Right lung (tissue), 5 donors: ENCODE measurements around the gene FAM120B. TPM values are rescaled to one million over a fixed set of nuclear protein-coding genes. Genes with fewer than 3 reads are reported as not detected.

Source experiments
- DNase-seq, 2 donors: peaks; one replicate each; pipeline ENCODE4 v3.0.0-alpha.2; 2013
- polyA plus RNA-seq, 5 donors: library from polyadenylated mRNA; unstranded; fragments of 120-200 nt; gene quantifications; one replicate each; pipeline versions ENCODE4 v1.2.1 to v1.2.3, GENCODE V29; 2013; ENCODE audit warnings: inconsistent platforms in 1 of 5, low replicate concordance in 1 of 5; ENCODE audit not compliant: insufficient read length in 5 of 5, insufficient read depth in 1 of 5

Gene FAM120B
- polyA plus RNA-seq, 5 donors = 27.2 to 39.8 (median 35.4) TPM

- DNase-seq = no peak
These were observed 49.1 kb downstream of the FAM120B start for GRCh38 chr6:170355661-170356060.

- DNase-seq = no peak
These were observed 51.3 kb downstream of the FAM120B start for GRCh38 chr6:170357812-170358211.

- DNase-seq = no peak
These were observed 51.9 kb downstream of the FAM120B start for GRCh38 chr6:170358496-170358895.

- no peak for DNase-seq
These were observed 53.9 kb downstream of the FAM120B start for GRCh38 chr6:170360476-170360875.

GRCh38 chr6:170361335-170361734 is 54.8 kb downstream of the FAM120B start:
- DNase-seq = no peak

GRCh38 chr6:170362121-170362520 is 55.6 kb downstream of the FAM120B start:
- DNase-seq = no peak

GRCh38 chr6:170363255-170363654 is 56.7 kb downstream of the FAM120B start:
- no peak for DNase-seq

GRCh38 chr6:170365121-170365520 is 58.6 kb downstream of the FAM120B start:
- DNase-seq = no peak

GRCh38 chr6:170365593-170365992 is 59.0 kb downstream of the FAM120B start:
- no peak for DNase-seq

- no peak for DNase-seq
These were observed 59.8 kb downstream of the FAM120B start for GRCh38 chr6:170366248-170366960.

GRCh38 chr6:170367241-170367640 is 60.7 kb downstream of the FAM120B start:
- DNase-seq = peak; percentile 68 to 72

- DNase-seq = no peak
These were observed 62.0 kb downstream of the FAM120B start for GRCh38 chr6:170368544-170368943.

- no peak for DNase-seq
These were observed 62.8 kb downstream of the FAM120B start for GRCh38 chr6:170369403-170369802.

- no peak for DNase-seq
These were observed 63.9 kb downstream of the FAM120B start for GRCh38 chr6:170370416-170370815.

- no peak for DNase-seq
These were observed 64.5 kb downstream of the FAM120B start for GRCh38 chr6:170371080-170371479.

- no peak for DNase-seq
These were observed 65.0 kb downstream of the FAM120B start for GRCh38 chr6:170371588-170371987.

- DNase-seq = no peak
These were observed 66.1 kb downstream of the FAM120B start for GRCh38 chr6:170372380-170373325.

GRCh38 chr6:170374571-170375444 is 68.2 kb downstream of the FAM120B start:
- no peak for DNase-seq

- DNase-seq = no peak
These were observed 69.1 kb downstream of the FAM120B start for GRCh38 chr6:170375661-170376060.

- DNase-seq = no peak
These were observed 70.0 kb downstream of the FAM120B start for GRCh38 chr6:170376386-170377043.

GRCh38 chr6:170378502-170378901 is 71.9 kb downstream of the FAM120B start:
- DNase-seq = no peak
